GM10248 (cell line): ENCODE data around the gene SORL1.

Experiments used
- CTCF ChIA-PET: fragments of 300-600 bp; sonication (Branson Sonifier 250); formaldehyde crosslinking; extraction: SDS; loops from one replicate; lab custom pipeline; 2021; ENCODE audit warnings: antibody characterized with exemption; lab: Yijun Ruan, JAX
- POLR2A ChIA-PET: fragments of 350-650 bp; sonication (Branson Sonifier 250); formaldehyde crosslinking; extraction: SDS; loops from one replicate; lab custom pipeline; 2020; ENCODE audit warnings: antibody characterized with exemption; lab: Yijun Ruan, JAX
- DNase-seq: peaks from one replicate; pipeline ENCODE4 v3.0.0; 2012; ENCODE audit errors: extremely low spot score
- TF ChIP-seq, protein P1 (sequence below): IDR thresholded peaks from 2 replicates; pipeline ENCODE4 v1.5.1; 2012; ENCODE audit warnings: mild to moderate bottlenecking, low read depth; ENCODE audit errors: extremely low read depth, missing control alignments, control extremely low read depth

SORL1 gene

DNA sequence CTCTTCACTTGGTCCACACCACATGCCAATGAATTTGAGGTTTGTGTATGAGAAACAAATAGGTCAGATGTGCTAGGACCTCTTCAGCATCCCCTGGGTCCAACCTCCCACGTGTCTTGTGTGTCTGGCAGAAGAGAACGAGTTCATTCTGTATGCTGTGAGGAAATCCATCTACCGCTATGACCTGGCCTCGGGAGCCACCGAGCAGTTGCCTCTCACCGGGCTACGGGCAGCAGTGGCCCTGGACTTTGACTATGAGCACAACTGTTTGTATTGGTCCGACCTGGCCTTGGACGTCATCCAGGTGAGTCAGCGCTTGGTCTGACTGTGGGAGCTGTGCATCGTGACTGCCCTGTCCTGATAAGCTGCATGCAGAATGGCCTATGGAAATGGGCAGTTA is 101.7 kb downstream of the SORL1 start:
- TF ChIP-seq, protein P1, sequence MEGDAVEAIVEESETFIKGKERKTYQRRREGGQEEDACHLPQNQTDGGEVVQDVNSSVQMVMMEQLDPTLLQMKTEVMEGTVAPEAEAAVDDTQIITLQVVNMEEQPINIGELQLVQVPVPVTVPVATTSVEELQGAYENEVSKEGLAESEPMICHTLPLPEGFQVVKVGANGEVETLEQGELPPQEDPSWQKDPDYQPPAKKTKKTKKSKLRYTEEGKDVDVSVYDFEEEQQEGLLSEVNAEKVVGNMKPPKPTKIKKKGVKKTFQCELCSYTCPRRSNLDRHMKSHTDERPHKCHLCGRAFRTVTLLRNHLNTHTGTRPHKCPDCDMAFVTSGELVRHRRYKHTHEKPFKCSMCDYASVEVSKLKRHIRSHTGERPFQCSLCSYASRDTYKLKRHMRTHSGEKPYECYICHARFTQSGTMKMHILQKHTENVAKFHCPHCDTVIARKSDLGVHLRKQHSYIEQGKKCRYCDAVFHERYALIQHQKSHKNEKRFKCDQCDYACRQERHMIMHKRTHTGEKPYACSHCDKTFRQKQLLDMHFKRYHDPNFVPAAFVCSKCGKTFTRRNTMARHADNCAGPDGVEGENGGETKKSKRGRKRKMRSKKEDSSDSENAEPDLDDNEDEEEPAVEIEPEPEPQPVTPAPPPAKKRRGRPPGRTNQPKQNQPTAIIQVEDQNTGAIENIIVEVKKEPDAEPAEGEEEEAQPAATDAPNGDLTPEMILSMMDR = no peak
- CTCF ChIA-PET = interaction anchor here (3.3 kb wide), 1 partner anchor 13 kb away, joined by 11 read pairs; no protein-coding TSS in a partner anchor
- POLR2A ChIA-PET = no interaction called here
- DNase-seq = no peak

DNA sequence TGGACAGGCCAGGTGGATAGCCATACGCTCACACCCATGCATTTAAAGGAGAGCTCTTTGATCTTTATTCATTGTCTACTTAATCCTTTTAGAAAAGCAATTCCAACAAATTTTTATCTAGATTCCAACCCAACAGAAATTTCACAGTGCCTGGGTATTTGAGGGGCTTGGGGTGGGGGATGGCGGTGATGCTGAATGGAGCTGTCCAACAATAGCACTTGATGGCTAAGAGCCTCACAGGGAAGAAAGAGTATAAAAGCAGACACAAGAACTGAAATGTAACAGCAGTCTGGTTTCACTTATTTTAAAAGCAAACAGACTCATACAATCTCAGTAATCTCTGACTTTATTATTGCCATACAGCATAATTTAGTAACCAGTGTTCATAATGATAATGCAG is 102.4 kb downstream of the SORL1 start:
- TF ChIP-seq, protein P1 = no peak
- POLR2A ChIA-PET = no interaction called here
- CTCF ChIA-PET = interaction anchor here (3.3 kb wide), 1 partner anchor 12 kb away, joined by 11 read pairs; no protein-coding TSS in a partner anchor
- no peak for DNase-seq

DNA sequence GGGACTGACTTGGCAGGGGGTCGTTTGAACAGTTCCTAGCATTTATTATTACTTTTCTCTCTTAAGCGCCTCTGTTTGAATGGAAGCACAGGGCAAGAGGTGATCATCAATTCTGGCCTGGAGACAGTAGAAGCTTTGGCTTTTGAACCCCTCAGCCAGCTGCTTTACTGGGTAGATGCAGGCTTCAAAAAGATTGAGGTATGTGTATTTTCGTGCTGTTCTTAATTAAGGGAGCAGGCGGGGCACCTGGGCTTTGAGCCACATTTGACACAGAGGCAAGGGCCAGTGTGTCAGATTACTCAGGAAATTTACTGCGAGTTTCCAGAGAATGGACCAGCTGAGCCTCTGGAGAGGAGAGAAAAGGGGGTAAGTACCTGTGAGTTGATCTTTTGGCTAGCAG is 103.0 kb downstream of the SORL1 start:
- CTCF ChIA-PET = interaction anchor here (0.9 to 3.3 kb wide), 6 partner anchors 10 to 235 kb away, joined by 3 to 11 read pairs (median 3); no protein-coding TSS in a partner anchor
- DNase-seq = no peak
- TF ChIP-seq, protein P1 = no peak
- POLR2A ChIA-PET = interaction anchor here (0.6 kb wide), 1 partner anchor 63 kb away, joined by 4 read pairs; no protein-coding TSS in a partner anchor

DNA sequence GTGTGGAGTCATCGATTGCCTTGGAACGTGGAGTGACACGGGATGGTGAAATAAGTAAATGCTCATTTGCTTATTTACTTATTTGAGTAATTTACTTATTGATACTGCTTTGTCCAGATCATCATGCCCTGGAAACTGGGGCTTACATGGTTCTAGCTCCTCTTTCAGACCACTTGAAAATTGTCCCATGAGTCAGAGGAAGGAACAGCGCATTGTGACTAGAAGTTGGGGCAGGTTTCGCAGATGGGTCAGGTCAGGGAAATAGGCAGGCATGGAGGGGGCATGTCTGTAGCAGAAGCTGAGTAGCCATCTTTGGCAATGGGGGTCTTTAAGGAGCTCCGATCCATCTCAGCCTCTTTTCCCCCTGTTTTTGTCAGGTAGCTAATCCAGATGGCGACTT is 104.8 kb downstream of the SORL1 start:
- POLR2A ChIA-PET = no interaction called here
- TF ChIP-seq, protein P1 = no peak
- CTCF ChIA-PET = interaction anchor here (0.8 to 2.0 kb wide), 4 partner anchors 9 to 34 kb away, joined by 3 to 6 read pairs (median 4); no protein-coding TSS in a partner anchor
- no peak for DNase-seq

DNA sequence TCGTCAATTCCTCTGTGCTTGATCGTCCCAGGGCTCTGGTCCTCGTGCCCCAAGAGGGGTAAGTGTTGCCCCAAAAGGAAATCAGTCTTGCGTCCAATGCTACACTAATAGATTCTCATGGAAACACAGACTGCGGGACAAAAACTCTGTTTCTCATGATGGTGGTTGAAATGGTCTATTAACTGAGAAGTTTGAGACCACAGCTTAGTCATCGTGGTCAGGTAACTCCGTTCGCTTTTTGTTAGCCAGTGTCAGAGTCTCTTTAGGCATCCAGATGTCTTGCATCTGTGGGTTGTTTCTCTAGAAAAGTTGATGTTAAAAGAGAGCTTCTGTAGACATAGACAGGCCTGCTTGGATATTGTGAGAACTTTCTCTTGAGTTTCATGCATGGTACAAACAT is 105.2 kb downstream of the SORL1 start:
- ChIA-PET POLR2A (no interaction called here), CTCF (interaction anchor here (0.8 to 2.0 kb wide), 4 partner anchors 9 to 33 kb away, joined by 3 to 6 read pairs (median 4); no protein-coding TSS in a partner anchor)
- TF ChIP-seq, protein P1 = no peak
- peak; percentile 46 for DNase-seq

DNA sequence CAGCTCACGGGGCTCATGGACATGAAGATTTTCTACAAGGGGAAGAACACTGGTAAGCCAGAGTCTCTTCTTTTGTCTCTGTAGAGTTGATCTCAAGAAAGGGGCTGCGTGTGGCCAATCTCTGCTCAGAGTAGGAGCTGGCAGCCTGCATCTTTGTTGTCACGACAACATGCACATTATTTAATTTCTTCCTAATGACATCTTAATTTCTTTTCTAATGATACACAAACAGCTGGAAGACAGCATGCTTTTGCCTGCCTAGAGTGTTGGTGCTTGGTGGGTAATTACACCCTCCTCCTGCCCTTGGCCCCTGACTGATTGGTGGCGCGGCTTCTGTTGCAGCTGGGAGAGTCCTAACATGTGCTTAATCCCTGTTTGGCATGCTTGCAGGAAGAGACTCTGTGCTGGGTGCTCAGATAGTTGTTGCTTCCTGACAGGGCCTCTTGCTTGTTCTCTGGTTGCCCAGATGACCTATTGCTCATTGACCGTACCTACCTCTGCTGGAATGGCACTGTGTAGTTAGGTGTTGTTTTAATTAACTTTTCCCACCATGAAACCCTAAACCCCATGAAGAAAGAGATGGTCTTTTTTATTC is 107.6 kb downstream of the SORL1 start:
- TF ChIP-seq, protein P1 = no peak
- no peak for DNase-seq
- CTCF ChIA-PET = no interaction called here
- POLR2A ChIA-PET = no interaction called here
